ENCODE measurements around the gene XYLT1. TPM values are rescaled to one million over a fixed set of nuclear protein-coding genes. Genes with fewer than 3 reads are reported as not detected.

The XYLT1 gene
- total RNA-seq, 2 donors from 2014 or later = 15.0 to 18.3 TPM

DNA sequence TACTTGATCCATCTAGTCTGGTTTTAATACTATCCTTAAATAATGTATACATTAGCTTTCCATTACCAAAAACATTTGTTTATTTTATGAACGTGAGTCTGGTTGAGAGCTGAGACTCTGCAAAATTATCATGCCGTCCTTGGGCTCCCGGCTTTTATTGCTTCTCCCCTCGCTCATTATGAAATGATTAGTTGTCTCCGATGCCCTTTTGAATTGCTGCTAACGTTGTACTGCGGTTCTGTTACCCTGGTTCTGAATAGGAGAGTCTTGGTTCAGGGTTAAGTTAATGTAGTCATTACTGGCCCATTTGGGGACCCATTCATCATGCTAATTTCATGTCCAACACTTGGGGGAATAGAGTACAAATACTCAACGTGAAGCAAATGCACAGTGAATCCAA is 12.8 kb downstream of the XYLT1 start:
- H3K27me3 ChIP-seq = no peaks in the 10 kb centered on the region
- no peak overlapping the region for H3K27ac ChIP-seq
- H3K9ac ChIP-seq (ENCODE audit: low read depth in 2 of 2, low read length in 2 of 2) = no peak overlapping the region
- H3K4me1 ChIP-seq = no peaks in the 10 kb centered on the region
- H3K9me3 ChIP-seq = no peaks in the 10 kb centered on the region
- H3K4me3 ChIP-seq = no peak overlapping the region
- no peak for DNase-seq
- no peaks in the 10 kb centered on the region for H3K36me3 ChIP-seq
- no peak for TF ChIP-seq CTCF (IDR thresholded peaks at IDR 0.05)
- intact Hi-C loops (cut with DNase I) = no loop called here

- H3K4me3 ChIP-seq = no peak overlapping the region
- DNase-seq = no peak
- no peak overlapping the region for H3K27ac ChIP-seq
- no peaks in the 10 kb centered on the region for H3K36me3 ChIP-seq
- H3K9ac ChIP-seq (ENCODE audit: low read depth in 2 of 2, low read length in 2 of 2) = no peak overlapping the region
- TF ChIP-seq CTCF (IDR thresholded peaks at IDR 0.05) = no peak
- H3K4me1 ChIP-seq = no peaks in the 10 kb centered on the region
- intact Hi-C loops (cut with DNase I) = no loop called here
- no peaks in the 10 kb centered on the region for H3K27me3 ChIP-seq
- no peaks in the 10 kb centered on the region for H3K9me3 ChIP-seq
Observed at GRCh38 chr16:17457513-17457912, 13.2 kb downstream of the XYLT1 start.

DNA sequence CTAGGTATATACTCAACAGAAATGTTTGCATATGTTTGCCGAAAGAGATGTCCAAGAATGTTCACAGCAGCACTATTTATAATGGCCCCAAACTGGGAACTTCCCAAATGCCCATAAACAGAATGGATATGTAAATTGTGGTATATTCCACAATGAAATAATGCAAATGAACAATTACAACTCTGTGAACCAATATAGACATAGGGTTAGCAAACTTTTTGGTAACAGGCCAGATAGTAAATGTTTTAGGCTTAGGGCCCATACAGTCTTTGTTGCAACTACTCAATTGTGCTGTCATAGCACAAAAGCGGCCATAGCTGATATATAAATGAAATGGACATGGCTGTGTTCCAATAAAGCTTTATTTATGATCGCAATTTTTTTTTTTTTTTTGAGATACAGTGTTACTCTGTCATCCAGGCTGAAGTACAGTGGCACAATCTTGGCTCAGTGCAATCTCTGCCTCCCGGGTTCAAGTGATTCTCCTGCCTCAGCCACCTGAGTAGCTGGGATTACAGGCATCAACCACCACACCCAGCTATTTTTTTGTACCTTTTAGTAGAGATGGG is 16.5 kb downstream of the XYLT1 start:
- intact Hi-C loops (cut with DNase I) = no loop called here

GRCh38 chr16:17453364-17454038 is 17.3 kb downstream of the XYLT1 start:
- DNase-seq = no peak
- Histone ChIP-seq H3K4me1 (no peaks in the 10 kb centered on the region), H3K9me3 (no peaks in the 10 kb centered on the region), H3K4me3 (no peak overlapping the region), H3K27ac (no peak overlapping the region), H3K27me3 (no peaks in the 10 kb centered on the region), H3K36me3 (no peaks in the 10 kb centered on the region), H3K9ac (ENCODE audit: low read depth in 2 of 2, low read length in 2 of 2) (no peak overlapping the region)
- intact Hi-C loops (cut with DNase I) = no loop called here
- no peak for TF ChIP-seq CTCF (IDR thresholded peaks at IDR 0.05)

More for the DNA sequence above, 16.5 kb downstream of the XYLT1 start:
- Histone ChIP-seq H3K27me3 (no peaks in the 10 kb centered on the region), H3K36me3 (no peaks in the 10 kb centered on the region), H3K4me3 (no peak overlapping the region), H3K4me1 (no peaks in the 10 kb centered on the region), H3K27ac (no peak overlapping the region), H3K9ac (ENCODE audit: low read depth in 2 of 2, low read length in 2 of 2) (no peak overlapping the region), H3K9me3 (no peaks in the 10 kb centered on the region)
- TF ChIP-seq CTCF (IDR thresholded peaks at IDR 0.05) = no peak
- DNase-seq = no peak

GRCh38 chr16:17452922-17453321 is 17.8 kb downstream of the XYLT1 start:
- TF ChIP-seq CTCF (IDR thresholded peaks at IDR 0.05) = no peak
- H3K9ac ChIP-seq (ENCODE audit: low read depth in 2 of 2, low read length in 2 of 2) = no peak overlapping the region

More at GRCh38 chr16:17452922-17453321, 17.8 kb downstream of the XYLT1 start:
- H3K9me3 ChIP-seq = no peaks in the 10 kb centered on the region
- H3K27me3 ChIP-seq = no peaks in the 10 kb centered on the region
- H3K4me3 ChIP-seq = no peak overlapping the region
- no peak overlapping the region for H3K27ac ChIP-seq
- H3K36me3 ChIP-seq = no peaks in the 10 kb centered on the region
- intact Hi-C loops (cut with DNase I) = no loop called here
- no peaks in the 10 kb centered on the region for H3K4me1 ChIP-seq
- no peak for DNase-seq
